HuH-7 (cell line): Measurements from ENCODE around the gene PCMT1.
"Not testable (repeated sequence)": the region's sequence is repeated elsewhere in the genome, so short reads cannot be mapped to it uniquely, and the experiment has no call there.

Source experiments
- DNase-seq: peaks from one replicate; pipeline ENCODE4 v3.0.0; 2011; ENCODE audit warnings: low spot score

Gene PCMT1

DNA sequence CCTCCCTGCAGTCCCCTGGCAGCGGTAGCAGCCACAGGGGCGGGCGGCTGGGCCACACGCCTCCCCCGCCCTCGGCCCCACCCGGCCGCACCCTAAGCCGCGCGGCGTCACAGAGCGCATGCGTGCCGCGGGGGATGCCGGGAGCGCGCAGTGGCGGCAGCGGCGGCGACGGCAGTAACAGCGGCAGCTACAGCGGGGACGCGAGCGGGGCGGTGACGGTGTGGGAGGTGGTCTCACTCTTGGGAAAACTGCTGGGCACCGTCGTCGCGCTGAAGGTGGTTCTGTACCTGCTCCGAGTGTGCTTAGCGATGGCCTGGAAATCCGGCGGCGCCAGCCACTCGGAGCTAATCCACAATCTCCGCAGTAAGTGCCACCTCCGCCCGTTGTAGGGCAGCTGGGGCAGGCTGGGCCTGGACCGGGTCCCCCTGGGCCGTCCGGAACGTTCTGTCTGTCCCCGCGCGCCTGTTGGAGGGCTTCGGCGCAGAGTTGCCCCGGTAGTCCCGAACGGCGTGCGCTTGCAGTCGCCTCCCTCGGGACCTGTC lies at the start of gene PCMT1:
TSS of gene PCMT1 (plus strand) at position 148 of the 542 bp plus-strand sequence. CDS start at position 309, 161 bp downstream.
- DNase-seq, result peak; percentile 92

DNA sequence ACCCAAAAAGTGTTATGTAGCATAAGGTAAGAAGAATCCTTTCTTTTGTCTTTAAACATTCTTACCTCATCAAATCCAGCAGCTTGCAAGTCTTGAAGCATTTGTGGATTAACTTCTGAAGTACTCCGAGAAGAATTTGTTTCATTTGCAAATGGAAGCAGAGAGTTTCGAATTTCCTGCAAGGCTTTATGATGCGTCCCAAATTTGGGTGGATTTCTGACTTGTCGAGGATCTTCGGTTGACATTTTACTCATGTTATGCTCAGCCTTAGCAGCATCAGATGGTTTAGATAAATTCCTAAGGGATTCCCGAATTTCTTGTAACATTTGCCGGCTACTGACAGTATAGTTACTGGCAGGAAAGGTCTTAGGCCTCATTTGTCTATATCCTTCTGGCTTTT lies 47.8 kb upstream of the PCMT1 start:
- DNase-seq, result no peak

DNA sequence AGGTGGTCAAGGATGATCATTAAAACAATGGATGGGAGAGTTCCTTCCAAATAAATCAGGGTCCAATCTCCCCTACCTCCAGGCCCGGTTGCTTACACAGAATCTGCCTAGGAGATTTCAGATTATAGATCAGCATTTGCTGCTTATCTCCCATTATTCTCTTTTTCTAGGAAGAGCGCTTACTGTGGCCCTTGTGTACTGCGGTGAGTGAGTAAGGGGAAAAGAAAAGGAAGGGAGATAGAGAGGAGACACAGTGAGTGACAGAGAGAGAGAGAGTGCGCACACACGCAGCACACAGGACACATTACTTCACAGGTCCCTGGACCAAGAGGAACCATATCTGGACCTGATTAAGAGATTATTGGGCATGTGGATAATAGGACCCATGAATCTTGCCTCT lies 37.8 kb upstream of the PCMT1 start:
- no peak for DNase-seq

DNA sequence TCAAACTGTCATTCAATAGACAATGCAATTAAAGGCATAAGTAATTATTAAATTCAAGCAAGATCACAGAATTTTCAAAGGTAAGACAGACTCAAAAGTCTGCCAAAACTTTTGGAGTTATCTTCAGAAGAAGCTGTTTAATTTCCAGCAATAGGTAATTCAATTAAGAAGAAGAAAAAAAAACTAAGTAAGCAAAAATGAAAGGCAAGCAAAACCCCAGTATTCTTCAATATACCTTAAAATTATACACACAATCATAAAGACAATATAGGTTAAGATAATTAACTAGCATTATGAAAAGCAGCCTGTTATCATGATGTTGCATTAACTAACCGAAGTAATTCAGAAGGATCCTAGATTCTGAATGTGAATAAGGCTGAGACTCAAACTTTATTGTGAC lies 35.1 kb upstream of the PCMT1 start:
- no peak for DNase-seq

DNA sequence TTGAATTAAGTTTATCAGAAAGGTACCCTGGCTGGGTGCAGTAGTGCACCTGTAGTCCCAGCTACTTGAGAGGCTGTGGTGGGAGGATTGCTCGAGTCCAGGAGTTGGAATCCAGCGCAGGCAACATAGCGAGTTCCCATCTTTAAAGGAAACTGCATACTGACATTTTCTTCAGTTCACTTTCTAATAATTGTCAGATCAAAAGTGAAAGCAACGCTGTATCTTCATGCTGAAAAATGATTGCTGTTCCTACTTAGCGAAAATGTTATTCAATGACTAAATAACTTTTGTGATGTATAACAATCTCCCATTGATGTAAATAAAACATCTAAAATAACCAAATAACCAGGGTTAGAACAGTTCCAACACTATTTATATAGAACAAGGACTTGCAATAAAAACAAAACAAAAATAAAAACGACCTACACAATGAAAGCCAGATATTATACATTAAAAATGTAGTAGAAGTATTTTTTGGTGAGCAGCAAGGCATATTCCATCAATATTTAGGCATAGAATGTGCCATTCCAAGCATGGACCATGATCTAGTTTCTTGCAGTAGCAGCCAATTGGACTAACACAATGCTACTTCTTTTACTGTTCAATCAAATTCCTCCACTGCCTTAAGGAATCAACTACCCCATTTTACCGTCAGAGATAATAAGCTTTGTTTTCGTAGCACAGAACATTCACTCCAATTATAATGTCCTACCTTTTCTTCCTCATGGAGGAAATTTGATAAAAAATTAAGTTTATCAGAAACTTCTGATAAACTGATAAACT lies 33.2 kb upstream of the PCMT1 start:
- DNase-seq, result peak; percentile 28

DNA sequence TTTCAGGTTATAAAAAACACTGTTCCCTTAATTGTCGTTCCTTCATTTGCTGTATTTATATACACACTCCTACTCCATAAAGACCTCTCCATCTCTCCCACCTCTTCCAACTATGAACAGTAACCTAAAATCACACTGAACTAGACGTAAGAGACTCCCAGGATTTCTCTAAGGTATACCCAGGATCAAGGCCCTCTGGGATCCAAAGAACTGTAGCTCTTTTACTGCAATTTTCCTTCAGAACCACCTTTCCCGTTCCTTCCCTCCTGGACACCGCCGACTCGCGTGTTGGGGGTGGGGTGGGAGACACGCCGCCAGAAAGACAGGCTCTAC lies 32.3 kb upstream of the PCMT1 start:
- DNase-seq, result no peak

DNA sequence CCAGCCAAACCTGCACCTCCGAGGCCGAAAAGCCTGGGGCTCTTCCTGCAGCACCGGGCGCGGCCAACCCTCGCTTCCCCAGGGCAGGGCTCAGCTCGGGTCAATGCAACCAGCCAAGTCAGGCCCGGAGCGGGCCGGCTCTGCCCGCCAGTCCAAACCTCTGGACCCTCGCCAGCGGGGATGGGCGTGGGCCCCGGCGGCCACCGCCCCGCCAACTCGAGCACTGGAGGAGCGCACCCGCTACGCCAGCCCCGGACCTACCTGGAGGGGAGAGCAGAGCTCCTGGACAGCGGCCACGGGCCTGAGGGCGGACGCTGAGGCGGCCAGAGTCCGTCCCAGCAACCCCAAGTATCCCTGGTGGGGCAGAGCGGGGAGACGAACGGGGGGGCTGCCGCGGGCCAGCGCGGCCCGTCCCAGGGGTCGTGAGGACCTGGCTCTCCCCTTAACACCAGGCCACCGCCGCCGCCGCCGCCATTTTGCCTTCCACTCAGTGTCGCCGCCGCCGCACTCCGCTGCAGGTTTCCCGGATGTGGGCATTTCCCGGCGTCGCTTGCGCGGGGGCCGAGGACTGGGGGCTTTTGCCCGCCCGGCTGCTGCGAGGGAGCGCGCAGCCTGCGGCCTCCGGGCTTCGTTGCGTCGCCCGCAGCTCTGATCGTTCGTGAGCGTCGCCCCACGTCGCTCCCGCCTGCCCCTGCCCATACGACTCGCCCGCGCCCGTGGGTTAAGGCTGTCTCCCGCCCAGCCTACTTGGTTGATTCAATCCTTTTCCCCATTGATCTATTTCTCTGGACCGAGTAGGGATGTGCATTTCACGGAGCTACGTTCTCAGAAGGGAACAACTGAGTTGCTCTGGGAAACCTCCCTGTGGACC lies 31.7 kb upstream of the PCMT1 start, which contains the start of gene LATS1:
TSS of gene LATS1 (minus strand) at position 514 of the 871 bp plus-strand sequence. CDS start 15,975 bp downstream, outside the sequence.
- DNase-seq, result peak; percentile 91

DNA sequence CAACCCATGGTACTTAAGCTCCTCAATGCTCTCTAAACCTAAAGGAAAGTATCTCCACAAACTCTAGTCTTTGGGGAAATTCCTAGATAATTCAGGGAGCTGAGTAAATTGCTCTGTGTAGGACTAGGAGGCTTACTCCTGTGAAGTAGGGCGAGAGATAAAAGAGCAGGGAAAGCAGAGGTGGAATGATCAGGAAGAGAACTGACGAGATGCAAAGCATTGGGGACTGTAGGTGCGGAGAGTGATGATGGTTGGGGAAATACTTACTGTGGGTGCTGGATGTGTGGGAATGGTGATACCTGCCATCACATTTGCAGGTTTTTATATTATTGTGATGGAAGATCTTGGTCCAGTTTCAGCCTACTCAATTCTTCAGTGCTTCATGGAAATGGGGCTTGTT lies 30.0 kb upstream of the PCMT1 start:
- DNase-seq, result no peak

DNA sequence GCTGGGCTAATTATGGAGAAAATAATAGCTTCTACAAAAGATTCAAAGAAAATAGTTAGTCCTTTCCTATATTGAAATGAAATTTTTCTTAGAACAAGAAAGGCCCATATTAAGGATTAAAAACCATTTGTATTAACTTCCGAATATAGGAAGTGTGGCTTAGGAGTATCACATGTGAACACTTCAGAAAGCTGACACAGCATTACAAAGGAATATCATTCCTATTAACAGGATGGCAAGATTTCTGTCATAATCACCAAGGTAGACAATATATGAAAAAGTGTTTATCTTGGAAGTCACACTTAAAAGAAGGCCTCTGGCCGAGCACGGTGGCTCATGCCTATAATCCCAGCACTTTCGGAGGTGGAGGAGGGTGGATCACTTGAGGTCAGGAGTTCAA lies 26.3 kb upstream of the PCMT1 start:
- DNase-seq, result no peak

DNA sequence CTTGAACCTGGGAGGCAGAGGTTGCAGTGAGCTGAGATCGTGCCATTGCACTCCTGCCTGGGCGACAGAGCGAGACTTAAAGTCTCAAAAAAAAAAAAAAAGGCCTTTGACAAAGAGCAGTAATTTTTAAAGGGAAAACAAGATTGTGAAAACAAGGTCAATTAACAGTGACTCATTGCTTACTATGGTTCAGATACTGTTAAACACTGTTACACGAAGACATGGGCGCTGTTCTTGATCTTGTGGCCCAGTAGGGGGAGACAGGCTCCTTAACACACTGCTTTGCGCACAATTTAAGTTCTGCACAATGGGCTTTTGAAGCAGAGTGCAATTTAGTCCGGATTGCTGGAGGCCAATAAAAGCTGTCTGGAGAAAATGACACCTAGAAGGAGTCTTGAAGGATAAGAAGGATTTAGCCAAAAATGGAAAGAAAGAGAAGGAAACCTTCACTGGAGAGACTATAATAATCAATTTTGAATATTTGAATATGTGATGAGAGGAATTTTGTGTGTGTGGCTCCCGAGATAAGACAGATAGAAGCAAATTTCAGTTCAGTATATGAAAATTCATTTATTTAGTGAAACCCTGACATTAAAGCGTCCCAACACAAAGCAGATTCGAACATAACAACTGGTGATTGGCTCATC lies 25.6 kb upstream of the PCMT1 start:
- DNase-seq, result peak; percentile 56

DNA sequence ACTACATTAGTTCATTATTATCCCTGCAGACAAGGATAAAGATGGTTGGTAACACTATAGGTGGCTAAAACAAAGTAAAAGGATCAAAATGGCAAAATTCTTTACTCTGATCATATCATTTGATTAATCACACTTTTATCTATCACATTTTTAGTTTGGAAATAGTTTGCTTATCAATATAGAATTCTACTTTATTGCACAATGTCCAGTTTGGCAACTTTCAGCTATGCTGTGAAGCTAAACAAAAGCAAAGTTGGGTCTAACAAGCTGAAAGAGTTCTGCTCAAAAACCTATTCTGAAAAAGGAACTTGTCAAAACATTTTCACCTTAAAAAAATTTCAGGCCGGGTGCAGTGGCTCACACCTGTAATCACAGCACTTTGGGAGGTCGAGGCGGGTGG lies 23.8 kb upstream of the PCMT1 start:
- DNase-seq, result no peak

DNA sequence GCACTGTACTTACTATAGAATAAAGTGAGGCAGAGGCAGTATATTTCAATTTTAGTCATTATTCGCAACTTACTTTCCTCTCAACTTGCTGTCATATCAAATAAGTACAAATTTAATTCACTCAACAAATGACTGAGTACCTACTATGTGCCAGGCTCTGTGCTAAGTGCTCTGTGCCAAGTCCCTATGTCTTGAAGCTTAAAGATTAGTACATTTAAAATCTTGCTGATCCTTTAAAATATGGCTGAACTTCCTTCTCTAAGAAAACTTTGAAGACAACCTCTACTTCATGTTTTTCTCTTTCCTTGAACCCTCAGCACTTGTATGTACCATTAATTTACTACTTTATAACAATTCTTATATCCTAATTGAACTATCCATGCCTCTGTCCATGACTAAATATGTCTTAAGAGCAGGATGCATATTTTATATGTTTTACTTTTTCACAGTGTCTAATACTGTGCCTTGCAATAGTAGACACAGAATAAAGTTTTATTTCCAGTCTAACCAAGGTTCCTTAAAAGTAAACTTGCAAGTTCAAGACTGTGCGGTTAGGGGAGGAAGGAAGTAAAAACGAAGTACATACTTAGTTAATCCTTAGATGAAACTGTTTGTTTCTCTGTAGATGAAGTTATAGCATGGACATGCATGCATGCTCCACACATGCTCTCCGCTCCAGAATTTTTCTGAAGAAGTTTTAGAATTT lies 21.6 kb upstream of the PCMT1 start:
- no peak for DNase-seq

DNA sequence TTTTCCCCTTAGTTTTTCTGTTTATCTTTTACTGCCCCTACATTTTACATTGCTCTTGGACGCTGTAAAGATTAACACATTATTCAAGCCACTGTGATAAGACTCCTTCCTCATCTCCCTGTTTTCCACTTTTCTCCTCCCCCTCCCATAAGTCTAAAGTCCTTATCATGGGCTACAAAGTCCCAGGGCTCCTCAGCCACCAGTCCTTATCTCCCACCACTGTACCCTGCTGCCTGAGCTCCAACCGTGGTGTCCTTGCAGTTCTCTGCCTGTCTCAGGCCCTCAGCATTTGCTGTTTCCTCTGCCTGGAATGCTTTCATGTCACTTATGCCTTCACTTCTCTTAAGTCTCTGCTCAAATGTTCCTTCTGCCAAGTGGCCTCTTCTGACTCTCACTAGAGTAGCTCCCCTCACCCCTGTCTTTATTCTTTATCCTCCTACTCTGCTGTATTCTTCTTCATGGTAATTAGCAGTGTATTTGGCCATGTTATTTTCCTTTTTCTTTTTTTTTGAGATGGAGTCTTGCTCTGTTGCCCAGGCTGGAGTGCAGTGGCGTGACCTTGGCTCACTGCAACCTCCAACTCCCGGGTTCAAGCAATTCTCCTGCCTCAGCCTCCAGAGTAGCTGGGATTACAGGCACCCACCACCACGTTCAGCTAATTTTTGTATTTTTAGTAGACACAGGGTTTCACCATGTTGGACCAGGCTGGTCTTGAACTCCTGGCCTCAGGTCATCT lies 20.9 kb upstream of the PCMT1 start:
- no peak for DNase-seq

DNA sequence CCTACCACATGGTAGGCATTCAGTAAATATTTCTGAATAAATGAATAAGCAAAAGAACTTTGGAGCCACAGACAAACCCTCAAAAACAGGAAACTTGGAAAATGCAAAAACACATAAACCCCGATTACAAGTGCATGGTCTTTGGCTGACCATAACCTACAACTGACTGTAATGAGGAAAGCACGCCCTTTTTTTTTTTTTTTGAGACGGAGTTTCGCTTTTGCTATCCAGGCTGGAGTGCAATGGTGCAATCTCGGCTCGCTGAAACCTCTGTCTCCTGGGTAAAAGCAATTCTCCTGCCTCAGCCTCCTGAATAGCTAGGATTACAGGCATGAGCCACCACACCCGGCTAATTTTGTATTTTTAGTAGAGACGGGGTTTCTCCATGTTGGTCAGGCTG lies 19.7 kb upstream of the PCMT1 start:
- no peak for DNase-seq

DNA sequence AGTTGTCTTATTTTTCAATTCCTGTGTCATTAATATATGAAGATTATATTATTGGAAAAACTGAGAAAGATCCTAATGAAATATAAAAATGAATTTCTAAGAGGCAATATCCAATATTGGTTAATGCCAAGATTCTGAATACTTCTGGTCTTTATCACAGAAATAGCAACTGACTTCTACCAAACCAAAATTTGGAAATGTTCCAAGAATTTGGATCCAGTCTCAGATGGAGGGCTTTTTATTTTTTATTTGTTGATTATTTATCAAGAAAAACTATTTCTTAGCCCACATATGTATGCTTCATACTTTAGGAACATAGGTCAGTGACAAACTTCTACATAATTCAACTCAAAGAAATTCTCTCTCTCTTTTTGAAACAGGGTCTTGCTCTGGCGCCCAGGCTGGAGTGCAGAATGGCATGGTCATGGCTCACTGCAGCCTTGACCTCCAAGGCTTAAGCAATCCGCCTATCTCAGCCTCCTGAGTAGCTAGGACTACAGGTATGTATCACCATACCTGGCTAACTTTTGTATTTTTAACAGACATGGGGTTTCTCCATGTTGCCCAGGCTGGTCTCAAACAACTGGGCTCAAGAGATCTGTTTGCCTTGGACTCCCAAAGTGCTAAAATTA lies 16.3 kb upstream of the PCMT1 start:
- no peak for DNase-seq

DNA sequence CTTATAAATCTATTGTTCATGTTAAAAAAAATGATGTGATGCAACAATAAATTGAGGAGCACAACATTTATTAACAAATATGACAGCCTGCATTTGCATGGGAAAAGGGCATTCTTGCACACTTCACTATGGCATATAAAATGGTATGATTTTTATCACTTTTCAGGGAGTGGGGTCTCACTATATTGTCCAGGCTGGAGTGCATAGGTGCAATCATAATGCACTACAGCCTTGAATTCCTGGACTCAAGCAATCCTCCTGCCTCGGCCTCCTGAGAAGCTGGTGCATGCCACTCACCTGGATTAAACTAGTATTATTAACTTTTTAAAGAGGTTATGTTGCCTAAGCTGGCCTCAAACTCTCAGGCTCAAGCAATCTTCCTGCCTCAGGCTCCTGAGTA lies 14.6 kb upstream of the PCMT1 start:
- no peak for DNase-seq

DNA sequence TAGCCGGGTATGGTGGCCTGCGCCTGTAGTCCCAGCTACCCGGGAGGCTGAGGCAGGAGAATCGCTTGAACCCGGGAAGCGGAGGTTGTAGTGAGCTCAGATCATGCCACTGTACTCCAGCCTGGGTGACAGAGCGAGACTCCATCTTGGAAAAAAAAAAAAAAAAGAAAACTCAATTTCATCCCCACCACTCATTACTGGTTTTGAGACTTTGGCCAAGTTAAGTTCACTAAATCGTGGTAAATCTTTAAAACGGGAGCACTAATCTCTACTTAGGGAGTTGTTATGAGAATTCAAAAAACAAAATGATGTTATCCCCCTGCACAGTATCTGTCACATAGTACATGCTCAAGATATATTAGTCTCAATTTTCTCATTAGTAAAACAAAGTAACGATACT lies 4.3 kb upstream of the PCMT1 start:
- not testable (repeated sequence) for DNase-seq

DNA sequence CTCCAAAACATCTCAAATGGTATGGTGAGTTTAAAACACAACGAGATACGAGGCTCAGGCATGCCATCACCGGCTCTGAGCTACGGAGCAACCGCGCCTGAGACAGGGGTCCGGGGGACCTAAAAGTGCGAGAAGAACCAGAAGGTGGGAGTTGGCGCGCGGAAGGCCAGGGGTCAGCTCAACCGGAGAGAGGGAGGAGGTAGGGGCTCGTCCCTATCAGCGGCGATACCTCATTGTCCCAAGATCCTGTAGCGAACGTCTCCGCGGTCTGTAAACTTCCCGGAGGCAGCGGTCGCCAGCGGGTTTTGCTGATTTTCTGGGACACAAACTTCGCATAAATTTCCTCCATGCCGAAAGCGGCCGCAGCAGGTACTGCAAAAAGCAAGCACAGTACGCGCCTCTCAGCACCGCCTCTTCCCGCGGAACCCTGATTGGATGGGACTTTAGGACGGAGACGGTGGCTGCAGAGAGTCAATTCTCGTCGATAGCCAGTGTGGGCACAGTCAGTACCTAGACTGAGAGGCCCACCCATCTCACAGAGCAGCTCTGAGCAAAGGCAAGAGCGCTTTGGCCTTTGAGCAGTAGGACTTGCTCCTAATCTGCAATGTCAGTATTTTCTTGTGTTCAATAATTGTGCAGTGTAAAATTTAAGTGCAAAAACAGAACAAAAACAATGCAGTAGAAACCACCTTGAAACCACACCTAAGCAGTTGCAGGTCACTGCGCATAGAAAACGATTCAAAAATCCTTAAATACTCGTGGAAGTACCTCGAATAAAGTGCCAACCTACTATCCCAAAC lies 3.2 kb upstream of the PCMT1 start, which contains the start of gene NUP43:
TSS of gene NUP43 (minus strand) at position 383 of the 800 bp plus-strand sequence. CDS start at position 349, 34 bp downstream.
- peak; percentile 93 for DNase-seq

DNA sequence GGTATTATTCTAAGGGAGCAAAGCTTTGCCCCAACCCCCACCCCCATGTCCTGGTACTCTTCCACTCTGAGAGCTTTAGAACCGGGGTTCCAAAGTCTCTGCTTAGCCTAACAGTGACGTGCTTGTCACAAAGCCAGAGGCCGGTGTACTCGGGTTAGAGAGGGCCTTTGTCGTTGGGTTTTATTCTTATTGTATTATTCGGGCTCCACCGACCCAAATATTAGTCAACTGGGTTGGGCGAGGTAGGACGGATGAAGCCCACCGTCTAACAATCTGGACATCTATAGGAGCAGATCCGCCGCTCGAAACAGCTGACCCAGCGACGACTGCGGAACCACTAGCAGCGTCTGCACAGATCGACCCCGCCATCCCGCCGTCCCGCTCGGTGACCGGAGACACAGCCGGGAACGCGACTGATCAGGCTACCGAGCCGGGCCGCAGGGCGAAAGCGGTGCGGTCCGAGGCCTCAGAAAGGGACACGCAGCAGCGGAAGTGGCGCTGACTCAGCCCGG lies 403 bp upstream of the PCMT1 start:
- not testable (repeated sequence) for DNase-seq
